D721Med (cell line): ENCODE data around the gene SPATA33.
"Not testable (repeated sequence)": the region's sequence is repeated elsewhere in the genome, so short reads cannot be mapped to it uniquely, and the experiment has no call there.

ENCODE experiments used
- DNase-seq: peaks from one replicate; pipeline ENCODE4 v3.0.0; 2011; ENCODE audit warnings: low spot score; ENCODE audit not compliant: insufficient read length
- FAIRE-seq: peaks from 2 replicates; lab custom pipeline; 2011; peaks lifted over from hg19 to GRCh38; lab: Jason Lieb, UNC
- TF ChIP-seq, protein P1 (sequence below): IDR thresholded peaks from 2 replicates; pipeline ENCODE4 v1.5.1; 2012; ENCODE audit warnings: mild to moderate bottlenecking, control low read depth; ENCODE audit not compliant: insufficient read depth; ENCODE audit errors: missing control alignments

Gene SPATA33

DNA sequence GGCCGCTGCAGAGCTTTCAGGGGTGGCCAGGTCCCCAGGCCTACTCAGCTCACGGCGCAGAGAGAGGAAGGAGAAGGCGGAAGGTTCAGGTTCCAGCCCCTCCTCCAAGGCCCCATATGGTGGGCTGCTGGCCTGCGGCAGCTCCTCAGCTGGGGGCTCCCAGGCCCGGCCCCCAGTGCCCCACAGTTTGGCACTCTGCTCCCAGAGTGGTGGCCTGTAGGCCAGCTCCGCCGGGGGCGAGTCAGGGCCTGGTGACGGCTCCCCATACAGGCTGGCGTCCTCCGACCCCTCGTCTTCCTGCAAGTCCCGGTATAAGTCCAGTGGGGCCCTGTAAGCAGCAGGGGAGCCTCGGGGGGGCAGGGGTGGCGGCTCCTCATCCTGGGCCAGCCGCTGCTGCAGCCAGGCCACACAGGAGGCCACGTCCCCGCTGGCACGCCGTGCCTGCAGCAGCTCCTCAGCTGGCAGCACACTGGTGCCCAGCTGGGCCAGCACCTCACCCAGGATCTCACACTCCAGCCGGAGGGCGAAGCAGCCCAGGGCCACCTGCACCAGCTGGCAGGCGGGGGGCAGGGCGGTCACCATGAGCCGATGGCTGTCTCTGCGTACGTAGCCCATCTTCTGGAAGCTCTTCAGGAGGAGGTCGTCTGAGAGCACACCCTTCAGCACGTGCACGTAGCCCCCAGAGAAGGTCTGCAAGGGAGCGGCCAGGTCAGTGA, 40.1 kb downstream of the SPATA33 start:
- TF ChIP-seq, protein P1, sequence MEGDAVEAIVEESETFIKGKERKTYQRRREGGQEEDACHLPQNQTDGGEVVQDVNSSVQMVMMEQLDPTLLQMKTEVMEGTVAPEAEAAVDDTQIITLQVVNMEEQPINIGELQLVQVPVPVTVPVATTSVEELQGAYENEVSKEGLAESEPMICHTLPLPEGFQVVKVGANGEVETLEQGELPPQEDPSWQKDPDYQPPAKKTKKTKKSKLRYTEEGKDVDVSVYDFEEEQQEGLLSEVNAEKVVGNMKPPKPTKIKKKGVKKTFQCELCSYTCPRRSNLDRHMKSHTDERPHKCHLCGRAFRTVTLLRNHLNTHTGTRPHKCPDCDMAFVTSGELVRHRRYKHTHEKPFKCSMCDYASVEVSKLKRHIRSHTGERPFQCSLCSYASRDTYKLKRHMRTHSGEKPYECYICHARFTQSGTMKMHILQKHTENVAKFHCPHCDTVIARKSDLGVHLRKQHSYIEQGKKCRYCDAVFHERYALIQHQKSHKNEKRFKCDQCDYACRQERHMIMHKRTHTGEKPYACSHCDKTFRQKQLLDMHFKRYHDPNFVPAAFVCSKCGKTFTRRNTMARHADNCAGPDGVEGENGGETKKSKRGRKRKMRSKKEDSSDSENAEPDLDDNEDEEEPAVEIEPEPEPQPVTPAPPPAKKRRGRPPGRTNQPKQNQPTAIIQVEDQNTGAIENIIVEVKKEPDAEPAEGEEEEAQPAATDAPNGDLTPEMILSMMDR, result no peak
- DNase-seq, result no peak
- no peak for FAIRE-seq

DNA sequence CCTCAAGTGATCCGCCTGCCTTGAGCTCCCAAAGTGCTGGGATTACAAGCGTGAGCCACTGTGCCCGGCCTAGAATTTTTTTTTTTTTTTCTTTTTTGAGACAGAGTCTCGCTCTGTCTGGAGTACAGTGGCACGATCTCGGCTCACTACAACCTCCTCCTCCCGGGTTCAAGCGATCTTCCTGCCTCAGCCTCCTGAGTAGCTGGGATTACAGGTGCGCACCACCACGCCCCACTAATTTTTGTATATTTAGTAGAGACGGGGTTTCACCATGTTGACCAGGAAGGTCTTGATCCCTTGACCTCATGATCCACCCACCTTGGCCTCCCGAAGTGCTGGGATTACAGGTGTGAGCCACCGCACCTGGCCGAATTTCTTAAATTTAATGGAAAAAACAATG, 41.1 kb downstream of the SPATA33 start:
- not testable (repeated sequence) for DNase-seq

DNA sequence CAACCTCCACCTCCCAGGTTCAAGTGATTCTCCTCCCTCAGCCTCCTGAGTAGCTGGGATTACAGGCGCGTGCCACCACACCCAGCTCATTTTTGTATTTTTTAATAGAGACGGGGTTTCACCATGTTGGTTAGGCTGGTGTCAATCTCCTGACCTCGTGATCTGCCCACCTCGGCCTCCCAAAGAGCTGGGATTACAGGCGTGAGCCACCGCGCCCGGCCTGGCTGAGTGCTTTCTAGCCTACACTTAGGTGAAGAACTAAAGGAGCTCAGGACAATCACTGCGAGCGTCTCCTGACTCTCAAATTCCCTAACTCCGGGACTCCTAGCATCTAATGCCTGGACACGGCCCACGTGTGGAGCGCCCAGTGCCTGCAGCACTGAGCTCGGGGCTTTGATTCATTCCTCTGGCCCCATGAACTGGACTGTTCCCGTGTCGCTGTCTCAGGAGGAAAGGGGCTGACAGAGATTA, 42.0 kb downstream of the SPATA33 start:
- DNase-seq, FAIRE-seq: not testable (repeated sequence)

More for the DNA sequence above, 41.1 kb downstream of the SPATA33 start:
- FAIRE-seq, result not testable (repeated sequence)

DNA sequence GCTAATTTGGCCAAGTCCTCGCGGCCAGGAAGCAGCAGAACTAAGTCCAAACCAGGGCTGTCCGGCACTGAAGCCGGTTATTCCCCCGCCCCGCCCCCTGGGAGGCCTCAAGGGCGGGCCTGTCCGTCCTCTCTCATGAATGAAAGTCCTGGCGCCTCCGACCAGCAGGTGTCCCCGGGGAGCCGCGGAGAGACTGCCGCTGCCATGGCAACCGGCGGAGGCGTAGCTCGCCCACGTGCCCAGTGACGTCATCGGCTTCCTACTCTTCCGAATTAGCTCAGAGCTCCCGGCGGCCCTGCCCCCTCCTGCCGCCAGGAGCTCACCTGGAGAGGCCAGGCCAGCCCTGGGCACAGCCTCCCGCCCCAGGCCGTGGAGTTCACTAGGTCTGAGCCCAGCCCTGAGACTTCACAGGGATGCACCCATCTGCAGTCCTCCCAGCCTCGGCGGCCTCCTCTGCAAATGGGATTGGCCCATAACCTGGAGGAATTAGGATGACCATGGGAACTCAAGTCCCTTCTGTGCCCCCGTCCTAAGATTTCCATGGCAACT, 42.5 kb downstream of the SPATA33 start:
- FAIRE-seq (no peak), DNase-seq (peak; percentile 73)
- TF ChIP-seq, protein P1, result peak; percentile 46

DNA sequence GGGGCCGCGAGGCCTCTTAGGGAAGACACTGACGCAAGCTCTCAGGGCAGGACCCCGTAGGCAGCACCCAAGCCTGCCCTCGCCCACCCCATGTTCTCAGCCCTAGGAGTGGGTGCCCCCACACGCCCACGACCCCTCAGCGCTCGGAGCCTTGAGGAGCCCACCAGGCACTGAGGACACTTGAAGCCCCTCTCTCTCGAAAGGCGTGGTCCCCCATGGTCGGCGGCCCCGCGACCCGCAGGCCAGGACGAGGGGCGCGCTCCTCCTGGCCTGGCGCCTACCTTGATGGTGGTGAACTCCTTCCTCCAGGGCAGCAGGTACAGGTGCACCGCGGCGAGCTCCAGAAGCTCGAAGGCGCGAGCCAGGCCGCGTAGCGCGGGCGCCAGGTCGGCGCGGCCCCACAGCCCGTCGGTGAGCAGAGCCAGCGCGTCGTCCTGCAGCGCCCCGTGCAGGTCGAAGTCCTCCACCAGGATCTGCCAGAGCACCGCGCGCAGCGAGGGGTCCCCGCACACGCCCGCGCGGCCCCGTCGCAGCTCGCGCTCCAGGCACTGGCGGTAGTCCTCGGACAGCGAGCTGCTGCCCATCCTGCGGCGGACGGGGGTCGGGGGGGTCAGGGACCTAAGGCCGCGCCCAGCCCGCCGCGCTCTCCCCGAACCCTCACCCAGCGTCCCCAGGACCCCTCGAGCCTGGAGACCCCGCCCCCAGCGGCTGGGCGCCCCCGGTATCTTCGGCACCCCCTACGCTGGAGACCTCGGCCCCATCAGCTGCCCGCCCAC, 43.2 kb downstream of the SPATA33 start:
- no peak for FAIRE-seq
- TF ChIP-seq, protein P1, result peak; percentile 23
- no peak for DNase-seq

DNA sequence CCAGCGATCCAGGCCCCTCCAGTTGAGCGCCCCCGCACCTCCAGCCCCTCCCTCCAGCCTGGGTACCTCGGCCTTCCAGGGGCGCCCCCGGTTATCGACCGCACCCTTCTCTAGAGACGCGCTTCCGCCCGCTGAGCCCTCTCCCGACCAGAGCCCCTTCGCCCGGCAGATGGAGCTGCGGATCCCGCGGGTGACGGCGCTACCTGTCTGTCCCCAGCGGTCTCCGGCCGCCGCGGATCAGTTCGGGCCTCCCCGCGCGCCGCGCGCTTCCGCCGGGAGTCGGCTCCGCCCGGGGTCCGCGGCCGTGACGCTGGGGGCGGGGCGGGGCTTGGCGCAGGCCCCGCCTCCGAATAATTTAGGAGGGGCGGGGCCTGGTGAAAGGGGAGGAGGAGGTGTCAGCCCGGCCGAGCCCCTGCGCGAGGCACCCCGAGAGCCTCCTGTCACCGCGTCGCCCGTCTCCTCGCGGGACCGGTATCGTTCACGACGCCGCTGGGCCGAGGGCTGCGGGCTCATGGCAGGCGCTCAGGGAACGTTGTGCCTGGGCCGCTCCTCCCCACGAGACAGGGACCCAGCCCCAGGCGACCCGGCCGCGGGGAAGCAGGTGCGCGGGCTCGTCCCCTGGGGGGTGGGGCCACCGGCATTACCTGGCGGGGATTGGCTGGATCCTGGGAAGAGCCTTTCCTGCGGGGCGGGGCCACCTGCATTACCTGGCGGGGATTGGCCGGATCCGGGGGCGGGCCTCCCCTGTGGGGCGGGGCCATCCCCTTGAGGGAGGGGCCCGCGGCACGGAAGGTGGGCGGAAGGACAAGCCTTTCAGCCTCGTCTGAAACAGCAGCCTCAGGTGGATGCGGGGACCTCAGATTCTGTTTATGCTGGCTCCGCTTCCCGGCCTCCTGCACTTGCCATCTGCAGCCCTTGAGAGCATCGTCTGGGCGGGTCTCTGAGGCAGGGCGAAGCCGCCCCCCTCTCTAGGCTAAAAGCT, 44.1 kb downstream of the SPATA33 start, which contains the start of gene SPATA2L:
SPATA2L (minus strand) TSS at position 281 of the 982 bp plus-strand sequence. CDS start 473 bp downstream, outside the sequence.
- peak; percentile 77 for DNase-seq
- TF ChIP-seq, protein P1, result no peak

DNA sequence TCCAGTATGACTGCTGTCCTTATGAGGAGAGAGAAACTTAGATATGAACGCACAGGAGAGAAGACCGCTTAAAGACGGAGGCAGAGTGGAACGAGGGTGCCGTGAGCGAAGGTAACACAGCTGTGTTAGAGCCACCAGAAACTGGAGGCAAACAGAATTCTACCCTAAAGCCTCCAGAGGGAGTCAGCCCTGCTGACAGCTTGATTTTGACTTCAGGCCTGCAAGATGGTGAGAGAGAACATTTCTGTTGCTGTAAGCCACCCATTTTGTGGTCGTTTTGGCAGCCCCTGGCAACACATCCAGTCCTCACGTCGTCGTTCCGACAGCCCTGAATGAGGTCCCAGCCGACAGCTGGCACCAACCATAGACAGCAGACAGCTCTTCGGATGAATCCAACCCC, 46.6 kb downstream of the SPATA33 start:
- FAIRE-seq, result no peak
- no peak for DNase-seq
- TF ChIP-seq, protein P1, result no peak

More for the DNA sequence above, 44.1 kb downstream of the SPATA33 start, which contains the start of gene SPATA2L:
- no peak for FAIRE-seq
